Measurements from ENCODE around the gene GLS. TPM values are rescaled to one million over a fixed set of nuclear protein-coding genes. Genes with fewer than 3 reads are reported as not detected.
A peak's percentile ranks its signal among the peaks of the same experiment; 100 is the strongest.
"Not testable (repeated sequence)": the region's sequence is repeated elsewhere in the genome, so short reads cannot be mapped to it uniquely, and the experiment has no call there.

GLS gene
- total RNA-seq, 4 donors from 2014 or later = 111 to 235 (median 146) TPM

DNA sequence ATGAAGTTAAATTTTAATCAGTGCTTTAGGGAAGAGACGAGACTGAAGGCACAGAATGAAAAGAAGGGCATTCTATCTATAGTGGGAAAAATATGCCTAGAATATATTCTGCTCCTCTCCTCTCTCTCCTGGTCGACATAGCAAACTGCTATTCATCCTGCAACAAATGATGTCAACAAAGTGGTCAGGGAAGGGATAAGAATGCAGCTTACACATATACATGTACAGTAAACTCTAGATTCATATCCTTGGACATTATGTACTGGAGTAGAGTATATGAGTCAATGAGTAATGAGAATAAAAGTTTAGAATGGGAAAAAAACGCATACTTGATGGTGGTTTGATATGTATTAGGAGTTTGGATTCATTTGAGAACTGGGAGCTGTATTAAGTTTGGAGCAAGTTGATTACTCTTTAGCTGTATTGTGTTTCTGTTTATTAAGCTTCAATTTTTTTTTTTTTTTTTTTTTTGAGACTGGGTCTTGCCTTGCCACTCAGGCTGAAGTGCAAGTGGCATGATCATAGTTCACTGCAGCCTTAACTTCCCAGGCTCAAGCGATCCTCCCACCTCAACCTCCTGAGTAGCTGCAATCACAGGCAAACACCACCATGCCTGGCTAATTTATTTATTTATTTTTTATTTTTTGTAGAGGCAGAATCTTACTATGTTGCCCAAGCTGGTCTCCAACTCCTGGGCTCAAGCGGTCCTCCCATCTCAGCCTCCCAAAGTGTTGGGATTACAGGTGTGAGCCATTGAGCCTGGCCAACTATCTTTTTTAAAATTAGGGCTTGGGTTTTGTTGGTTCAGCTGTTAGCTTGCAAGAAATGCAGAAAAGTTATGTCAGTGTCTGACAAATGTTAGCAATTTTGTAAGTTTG, 79.5 kb downstream of the GLS start:
- TF ChIP-seq, protein P1, sequence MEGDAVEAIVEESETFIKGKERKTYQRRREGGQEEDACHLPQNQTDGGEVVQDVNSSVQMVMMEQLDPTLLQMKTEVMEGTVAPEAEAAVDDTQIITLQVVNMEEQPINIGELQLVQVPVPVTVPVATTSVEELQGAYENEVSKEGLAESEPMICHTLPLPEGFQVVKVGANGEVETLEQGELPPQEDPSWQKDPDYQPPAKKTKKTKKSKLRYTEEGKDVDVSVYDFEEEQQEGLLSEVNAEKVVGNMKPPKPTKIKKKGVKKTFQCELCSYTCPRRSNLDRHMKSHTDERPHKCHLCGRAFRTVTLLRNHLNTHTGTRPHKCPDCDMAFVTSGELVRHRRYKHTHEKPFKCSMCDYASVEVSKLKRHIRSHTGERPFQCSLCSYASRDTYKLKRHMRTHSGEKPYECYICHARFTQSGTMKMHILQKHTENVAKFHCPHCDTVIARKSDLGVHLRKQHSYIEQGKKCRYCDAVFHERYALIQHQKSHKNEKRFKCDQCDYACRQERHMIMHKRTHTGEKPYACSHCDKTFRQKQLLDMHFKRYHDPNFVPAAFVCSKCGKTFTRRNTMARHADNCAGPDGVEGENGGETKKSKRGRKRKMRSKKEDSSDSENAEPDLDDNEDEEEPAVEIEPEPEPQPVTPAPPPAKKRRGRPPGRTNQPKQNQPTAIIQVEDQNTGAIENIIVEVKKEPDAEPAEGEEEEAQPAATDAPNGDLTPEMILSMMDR (IDR thresholded peaks at IDR 0.05) = no peak
- ATAC-seq (ENCODE audit: low FRiP score) (no peak), DNase-seq (ENCODE audit: low spot score) (no peak)

DNA sequence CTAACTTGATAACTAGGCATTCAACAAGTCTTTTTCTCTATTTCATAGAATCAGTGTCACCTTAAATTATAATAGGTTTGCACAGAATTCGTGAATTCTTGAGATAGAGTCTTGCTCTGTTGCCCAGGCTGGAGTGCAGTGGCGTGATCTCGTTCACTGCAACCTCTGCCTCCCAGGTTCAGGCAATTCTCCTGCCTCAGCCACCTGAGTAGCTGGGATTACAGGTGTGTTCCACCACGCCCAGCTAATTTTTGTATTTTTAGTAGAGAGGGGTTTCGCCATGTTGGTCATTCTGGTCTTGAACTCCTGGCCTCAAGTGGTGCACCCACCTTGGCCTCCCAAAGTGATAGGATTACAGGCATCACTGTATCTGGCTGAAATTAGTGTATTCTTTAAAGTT, 80.5 kb downstream of the GLS start:
- DNase-seq (ENCODE audit: low spot score); ATAC-seq (ENCODE audit: low FRiP score): not testable (repeated sequence)

DNA sequence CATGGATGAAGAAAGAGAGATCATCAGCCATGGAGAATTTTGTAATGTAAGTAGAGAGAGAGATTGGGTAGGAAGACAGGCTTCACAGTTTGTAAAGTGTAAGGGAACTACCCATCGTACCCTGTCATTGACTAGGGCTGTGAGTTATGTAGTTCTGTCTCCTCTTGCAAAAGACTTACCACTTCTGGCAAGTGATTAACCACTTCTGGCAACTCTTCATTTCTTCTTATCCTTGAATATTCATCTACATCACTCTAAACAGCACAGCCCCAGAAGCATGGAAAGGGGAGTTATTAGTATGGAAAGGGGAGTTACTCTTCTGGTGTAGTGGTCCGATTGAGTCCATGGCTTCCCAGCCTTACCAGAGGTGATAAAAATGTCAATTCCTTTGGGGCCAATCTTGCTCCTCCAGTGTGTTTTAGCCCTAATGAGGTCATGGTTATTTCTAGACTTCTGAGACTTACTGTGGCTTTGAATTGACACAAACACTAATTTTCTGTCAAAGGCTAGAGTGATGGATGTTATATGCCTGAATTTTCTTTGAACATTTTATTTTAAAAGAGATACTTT, 81.4 kb downstream of the GLS start:
- DNase-seq (ENCODE audit: low spot score) (no peak), ATAC-seq (ENCODE audit: low FRiP score) (peak; percentile 90)
- TF ChIP-seq, protein P1 (IDR thresholded peaks at IDR 0.05) = no peak

DNA sequence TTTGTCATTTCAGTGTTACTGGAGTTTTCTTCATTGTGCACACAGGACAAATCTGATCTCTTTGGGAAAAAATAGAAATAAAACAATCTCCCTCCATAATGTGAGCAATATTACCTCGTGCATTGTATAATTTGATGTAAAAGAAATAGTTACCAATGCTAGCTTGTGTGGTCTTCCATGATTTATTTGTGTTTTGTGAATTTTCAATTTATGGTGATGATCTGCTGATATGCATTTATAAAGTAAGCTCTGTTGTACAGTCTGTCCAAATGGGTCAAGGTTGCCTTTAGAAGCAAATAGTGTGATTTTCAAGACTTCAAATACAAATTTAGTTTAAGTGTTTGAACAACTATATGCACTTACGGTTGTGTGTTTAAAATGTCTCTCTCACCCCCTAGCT, 82.5 kb downstream of the GLS start:
- ATAC-seq (ENCODE audit: low FRiP score) (no peak), DNase-seq (ENCODE audit: low spot score) (no peak)
- TF ChIP-seq, protein P1 (IDR thresholded peaks at IDR 0.05) = no peak

DNA sequence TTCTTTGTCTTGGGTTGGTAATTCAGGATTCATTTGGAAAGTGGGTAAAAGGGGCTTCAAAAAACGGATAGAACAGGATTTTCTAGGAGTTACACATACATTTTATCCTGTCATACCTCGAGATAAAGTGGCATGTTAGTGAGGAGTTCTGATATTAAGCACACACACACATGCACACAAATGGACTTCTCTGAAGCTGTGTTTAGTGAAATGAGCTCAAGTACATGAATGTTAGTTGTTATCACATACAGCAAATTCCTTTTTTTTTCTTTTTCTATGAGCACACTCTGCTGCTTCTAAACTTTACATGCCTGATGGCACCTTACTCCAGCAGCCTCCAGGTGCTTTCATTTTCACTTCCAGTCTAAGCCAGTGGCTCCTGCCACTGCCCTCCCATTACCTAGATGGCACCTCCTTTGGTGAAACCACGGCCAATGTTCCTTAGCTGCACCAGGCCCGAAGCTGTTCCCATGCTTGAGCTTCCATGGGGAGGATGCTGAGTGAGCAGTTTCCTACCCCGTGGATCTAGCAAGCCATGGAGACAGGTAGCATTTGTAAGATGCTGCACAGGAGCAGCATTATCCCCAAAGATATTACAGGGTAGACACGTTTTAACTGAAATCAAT, 83.7 kb downstream of the GLS start:
- no peak for ATAC-seq (ENCODE audit: low FRiP score)
- TF ChIP-seq, protein P1 (IDR thresholded peaks at IDR 0.05) = no peak
- DNase-seq (ENCODE audit: low spot score) = no peak

DNA sequence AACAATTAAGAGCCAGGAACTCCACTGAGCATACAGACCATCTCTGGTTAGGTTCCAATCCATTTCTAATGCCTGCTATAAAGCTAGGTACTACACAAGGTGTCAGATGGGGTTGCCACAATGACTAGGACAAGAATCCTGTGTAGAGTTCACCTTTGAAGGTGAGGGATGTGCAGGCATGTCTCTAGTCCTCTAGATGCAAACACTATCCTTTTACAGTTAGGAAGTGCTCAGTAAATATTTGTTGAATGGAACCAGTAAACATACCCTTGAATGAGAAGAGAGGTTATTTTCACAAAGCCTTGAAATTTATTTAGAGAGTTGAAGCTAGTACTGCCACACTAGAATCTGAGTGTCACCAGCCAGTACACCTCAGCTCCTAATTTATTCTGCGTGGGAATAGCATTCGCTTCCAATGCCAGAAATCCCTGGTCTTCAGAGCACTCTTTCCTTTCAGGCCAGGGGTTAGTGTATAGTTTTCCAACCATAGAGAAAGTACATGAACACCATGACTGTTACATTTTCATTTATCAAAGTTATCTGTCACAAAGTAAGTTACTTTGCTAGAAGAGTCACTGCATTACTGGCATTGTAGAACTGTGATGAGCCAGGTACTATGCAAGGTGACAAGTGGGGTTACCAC, 85.1 kb downstream of the GLS start:
- TF ChIP-seq, protein P1 (IDR thresholded peaks at IDR 0.05) = no peak
- DNase-seq (ENCODE audit: low spot score) (no peak), ATAC-seq (ENCODE audit: low FRiP score) (no peak)

DNA sequence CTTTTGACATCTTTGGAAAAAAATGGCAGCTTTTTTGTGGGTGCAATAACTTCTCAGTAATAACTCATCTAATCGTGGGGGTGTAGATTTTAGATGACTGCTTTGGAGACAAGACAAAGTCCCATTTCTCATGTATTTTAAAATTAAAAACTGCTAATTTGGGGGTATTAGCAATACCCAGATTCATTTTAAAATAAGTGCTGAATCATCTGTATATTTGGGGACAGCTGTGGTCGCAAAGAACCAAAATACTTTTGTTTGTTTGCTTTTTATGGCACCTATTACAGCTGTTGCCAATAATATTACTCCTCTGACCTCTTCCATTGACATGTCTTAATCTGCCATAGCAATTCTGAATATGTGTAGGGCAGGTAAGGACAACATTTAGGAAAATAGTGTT, 87.9 kb downstream of the GLS start:
- ATAC-seq (ENCODE audit: low FRiP score) (no peak), DNase-seq (ENCODE audit: low spot score) (no peak)
- TF ChIP-seq, protein P1 (IDR thresholded peaks at IDR 0.05) = no peak

Data from omental fat pad (tissue), 4 donors.